Activated CD4-positive, alpha-beta T cell treated with anti-CD3 and anti-CD28 coated beads for 4 hours (primary cell): ENCODE data around the gene PLXNA2.
A peak's percentile ranks its signal among the peaks of the same experiment; 100 is the strongest.

Source experiments
- DNase-seq, 2 donors: peaks; one replicate each; pipeline ENCODE4 v3.0.0-alpha.2; 2020

Gene PLXNA2, protein sequence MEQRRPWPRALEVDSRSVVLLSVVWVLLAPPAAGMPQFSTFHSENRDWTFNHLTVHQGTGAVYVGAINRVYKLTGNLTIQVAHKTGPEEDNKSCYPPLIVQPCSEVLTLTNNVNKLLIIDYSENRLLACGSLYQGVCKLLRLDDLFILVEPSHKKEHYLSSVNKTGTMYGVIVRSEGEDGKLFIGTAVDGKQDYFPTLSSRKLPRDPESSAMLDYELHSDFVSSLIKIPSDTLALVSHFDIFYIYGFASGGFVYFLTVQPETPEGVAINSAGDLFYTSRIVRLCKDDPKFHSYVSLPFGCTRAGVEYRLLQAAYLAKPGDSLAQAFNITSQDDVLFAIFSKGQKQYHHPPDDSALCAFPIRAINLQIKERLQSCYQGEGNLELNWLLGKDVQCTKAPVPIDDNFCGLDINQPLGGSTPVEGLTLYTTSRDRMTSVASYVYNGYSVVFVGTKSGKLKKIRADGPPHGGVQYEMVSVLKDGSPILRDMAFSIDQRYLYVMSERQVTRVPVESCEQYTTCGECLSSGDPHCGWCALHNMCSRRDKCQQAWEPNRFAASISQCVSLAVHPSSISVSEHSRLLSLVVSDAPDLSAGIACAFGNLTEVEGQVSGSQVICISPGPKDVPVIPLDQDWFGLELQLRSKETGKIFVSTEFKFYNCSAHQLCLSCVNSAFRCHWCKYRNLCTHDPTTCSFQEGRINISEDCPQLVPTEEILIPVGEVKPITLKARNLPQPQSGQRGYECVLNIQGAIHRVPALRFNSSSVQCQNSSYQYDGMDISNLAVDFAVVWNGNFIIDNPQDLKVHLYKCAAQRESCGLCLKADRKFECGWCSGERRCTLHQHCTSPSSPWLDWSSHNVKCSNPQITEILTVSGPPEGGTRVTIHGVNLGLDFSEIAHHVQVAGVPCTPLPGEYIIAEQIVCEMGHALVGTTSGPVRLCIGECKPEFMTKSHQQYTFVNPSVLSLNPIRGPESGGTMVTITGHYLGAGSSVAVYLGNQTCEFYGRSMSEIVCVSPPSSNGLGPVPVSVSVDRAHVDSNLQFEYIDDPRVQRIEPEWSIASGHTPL (N-terminal part only)

DNA sequence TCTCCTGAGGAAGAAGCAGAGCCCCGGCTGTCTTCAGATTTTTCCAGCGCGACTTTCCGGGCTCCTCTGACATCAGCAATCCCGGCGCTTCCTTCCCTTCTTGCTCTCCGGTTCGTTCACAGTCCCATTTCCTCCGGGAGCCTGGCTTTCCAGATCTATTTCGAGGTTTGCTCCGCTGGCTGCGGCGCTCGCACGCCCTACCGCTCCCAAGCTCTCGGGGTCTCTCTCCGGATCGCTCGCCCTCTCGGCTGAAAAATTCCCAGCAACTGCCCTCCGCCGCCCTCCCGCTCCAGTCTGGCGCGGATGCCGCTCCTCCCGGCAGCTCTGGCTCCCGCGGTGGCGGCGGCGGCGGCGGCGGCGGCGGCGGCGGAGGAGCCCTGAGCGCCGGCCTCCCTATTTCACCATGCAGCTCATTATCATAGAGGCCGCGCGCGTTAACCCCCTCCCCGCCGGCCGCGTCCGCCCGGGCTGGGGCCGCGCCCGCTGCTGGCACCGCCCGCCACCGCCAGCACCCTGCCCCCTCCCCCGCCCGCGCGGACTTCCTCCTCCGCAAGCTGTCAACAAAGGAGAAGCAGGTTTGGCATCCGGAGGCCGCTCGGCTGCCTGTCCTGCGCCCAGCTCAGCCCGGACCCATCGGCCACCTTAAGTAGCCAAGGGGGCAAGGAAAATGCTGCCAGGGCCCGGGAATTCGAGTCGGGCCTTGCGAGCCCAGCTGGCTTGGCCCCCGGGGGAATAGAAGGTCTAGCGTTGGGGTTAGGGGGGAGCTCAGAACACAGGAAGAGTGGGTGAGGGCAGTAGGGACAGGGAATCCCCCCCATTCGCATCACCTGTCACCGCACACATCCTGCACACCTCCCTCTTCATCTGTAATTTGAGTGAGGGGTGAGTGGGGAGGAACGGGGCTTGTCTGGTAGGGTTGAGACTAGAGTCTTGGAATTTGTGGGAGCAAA lies at the start of gene PLXNA2:
PLXNA2 (minus strand) TSS at position 418 of the 950 bp plus-strand sequence. CDS start 26,462 bp downstream, outside the sequence.
- peak; percentile 48 to 58 for DNase-seq

DNA sequence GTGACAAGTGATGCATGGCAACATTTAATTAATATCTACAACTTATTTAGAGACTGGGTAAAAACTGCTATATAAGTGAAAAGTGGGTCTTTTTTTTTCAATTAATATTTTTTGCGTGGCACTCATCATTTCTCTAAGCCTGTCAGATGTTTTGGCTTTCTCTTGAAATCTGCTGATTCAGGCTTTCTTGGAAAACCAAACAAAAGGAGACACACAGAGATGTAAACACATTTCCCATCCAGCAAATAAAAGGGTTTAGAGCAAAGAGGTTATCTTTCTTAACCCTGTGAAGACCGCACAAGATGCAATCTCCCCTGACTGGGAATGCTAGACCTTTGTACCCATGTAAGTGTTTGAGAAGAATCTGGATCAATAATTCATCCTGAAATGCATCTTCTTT lies 48.7 kb upstream of the PLXNA2 start:
- no peak for DNase-seq

DNA sequence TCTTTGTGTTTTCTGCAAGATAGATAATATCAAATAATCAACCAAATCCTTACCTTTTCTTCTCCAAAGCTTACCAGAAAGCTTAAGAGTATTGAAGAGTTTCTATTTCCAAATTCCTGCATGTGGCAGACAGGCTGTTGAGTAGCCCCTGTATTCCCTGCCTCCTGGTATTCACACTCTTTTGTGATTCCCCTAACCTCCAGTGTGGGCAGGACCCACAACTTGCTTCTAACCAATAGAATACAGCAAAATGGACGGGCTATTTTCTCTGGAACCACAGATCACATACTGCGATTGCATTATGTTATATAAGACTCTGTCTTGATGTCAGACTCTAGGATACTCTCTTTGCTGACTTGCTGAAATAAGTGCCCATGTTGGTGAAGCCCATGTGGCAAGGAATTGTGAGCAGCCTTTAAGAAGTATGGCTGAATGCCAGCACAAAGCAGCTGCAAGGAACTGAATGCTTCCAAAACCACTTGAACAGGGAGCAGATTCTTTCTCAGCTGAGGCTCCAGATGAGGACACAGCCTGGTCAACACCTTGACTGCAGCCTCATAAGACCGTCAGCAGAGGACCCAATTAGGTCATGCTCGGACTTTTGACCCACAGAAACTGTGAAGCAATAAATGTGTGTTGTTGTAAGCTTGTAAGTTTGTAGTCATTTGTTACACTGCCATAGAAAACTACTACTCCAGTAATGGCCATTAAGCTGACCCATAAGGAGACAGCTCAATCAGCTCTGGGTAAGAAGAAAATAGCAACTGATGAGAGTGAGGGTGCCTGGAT lies 47.9 kb upstream of the PLXNA2 start:
- no peak for DNase-seq

DNA sequence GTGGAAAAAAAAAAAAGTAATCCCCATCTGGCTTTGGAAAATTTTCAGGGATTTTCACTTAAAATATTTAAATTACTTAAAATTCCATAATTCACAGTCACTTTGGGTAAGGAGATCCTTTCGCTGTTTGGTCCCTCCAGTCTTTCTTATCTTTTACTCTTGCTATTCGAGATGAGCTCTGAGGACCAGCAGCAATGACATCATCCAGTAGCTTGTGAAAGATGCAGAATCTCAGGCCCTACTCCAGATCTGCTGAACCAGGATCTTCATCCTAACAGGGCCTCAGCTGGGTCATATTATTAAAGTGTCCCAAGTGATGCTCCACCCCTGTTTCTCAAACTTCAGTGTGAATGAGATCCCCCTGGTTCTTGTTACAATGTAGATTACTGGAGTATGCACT lies 46.9 kb upstream of the PLXNA2 start:
- DNase-seq: no peak

DNA sequence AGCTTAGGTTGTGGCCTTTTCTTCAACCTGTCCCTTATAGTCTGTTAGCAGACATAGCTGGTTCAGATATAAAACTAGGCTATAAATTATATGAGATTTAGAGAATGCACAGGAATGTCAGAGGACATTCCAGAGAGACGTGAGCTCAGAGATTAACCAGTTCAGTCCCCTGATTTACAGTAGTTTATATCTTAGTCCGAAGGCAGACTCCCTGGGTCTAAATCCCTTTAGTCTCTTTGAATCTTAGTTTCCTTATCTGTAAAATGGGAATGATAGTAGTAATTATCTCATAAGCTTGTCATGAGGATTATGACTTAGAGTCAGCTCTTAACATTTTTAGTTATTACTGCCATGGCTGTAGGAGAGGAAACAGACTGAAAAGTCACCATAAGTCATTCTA lies 45.5 kb upstream of the PLXNA2 start:
- DNase-seq: no peak

DNA sequence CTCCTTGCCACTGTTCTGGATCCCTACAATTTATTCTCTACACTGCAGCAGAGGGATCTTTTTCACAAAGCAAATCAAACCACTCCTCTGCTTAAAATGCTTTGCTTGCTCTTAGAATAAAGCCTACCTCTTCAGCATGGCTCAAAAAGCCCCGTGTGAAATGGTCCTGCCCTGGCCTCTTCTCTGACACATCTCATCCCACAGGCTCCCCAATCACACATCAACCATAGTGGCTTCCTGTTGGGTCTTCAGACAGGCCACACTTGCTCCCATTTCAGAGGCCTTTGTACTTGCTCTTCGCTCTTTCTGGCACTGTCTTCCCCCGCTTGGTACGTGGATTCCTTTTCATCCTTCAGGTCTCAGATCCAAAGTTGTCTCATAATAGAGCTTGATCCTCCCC lies 44.3 kb upstream of the PLXNA2 start:
- DNase-seq: no peak

DNA sequence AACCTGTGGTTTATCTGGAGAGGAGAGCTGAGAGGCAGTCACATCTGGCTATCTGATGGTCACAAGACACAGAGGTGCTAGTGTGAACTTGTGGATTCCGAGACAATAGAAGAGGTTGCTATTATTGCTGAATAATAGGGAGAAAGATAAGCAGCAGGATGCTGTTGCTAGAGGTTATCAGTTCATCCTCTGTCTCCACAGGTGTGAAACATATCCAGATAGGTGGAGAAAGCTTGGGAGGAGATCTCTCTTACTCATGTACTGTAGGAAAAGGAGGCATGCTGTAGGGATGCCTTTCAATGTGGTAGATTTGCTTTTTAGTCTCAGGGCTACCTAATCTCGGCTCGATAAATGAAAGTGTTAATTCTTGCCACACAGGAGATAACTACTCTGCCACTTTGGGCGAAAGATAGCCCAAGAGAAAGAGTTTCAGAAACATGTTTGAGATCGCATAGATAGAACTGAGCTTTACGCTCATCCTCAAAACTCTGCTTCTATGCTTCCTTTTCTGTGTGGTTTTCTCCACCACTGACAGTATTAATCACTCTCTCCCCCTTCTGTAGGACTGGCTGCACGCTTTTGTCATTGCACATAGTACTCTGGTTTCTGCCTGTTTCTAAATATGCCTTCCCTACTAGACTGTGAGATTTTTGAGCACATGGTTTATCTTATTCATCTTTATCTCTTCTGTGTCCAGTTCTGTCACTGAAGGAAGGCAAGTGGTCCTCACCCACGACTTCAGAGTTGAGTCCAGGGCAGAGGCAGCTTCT lies 36.7 kb upstream of the PLXNA2 start:
- no peak for DNase-seq

DNA sequence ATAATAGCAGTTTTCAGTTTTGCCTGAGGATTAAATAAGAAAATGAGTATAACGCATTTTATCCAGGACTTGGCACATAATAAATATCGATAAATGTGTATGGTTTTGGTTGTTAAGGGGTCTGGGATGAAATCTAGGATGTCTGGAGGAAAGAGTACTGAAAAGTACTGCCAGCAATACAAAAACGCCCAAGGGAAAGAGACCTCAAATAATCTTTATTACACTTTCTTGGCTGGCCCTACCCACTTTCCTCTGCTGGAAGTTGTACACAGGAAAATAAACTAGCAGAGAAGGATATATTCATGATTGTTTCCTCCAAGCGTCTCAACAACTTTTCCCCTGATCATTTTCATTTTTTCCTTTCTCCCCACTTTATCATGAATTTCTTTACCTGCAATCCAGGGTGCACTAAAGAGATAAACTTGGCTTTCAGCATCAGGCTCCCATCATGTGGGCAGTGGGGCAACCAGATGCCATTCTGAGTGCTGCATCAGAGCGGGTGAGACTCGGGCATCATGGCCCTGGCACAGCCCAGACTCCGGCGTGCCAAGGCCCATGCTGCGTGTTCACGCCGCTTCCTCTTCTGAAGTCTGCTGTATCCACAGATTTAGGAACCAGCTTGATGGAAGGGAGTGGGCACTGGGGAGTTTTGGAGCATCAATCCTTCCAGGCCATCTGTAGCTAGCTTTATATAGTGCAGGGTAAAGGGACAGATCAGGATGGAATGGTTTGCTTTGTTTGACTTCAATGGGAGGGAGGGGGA lies 35.8 kb upstream of the PLXNA2 start:
- DNase-seq: no peak

DNA sequence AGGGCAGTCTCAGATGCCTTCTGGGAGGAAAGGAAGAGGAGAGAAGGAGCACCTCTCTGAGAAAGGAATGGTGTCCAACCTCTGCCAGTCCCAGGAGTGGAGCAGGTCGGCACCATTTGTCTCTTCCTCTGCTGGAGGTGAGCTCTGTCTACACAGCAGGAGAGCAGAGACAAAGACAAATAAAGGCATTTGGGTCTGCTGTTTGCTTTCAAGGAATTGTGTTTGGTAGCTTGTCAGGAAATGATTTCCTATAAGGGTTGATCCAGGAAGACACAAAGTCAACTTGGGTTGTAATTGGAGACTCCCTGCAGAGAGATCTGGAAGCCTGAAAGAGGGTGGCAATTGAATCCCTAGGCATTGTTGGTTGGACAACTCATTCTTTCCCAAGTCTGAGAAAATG lies 34.5 kb upstream of the PLXNA2 start:
- no peak for DNase-seq

DNA sequence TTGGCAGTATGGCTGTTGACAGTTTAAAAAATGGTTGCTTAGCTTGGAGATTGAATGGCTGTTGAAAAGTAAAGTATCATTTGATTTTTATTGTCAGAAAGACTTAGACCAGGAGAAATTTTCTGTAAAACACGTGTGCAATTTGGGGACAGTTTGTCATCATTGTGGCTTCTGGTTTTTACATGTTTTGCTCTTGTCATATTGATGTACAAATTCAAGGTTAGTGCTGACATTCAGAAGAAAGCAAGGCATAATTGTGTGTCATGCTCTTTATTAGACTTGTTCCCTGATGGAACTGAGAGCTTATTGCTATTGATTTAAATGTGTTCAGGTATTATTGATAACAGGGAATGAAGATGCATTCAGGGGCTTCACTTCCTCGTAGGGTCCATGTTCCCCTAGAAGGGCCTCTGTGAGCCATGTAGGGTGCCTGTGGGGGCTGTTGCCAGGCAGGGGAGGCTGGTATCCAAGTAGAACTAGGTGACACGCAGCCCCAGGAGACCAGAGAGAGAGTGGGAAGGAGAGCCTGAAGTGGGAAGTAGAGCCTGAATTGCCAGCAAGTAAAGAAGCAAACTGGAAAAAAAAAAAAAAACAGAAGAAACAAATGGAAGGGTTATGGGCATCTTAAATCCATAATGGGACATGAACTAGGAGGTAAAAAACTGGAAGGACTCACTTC lies 32.7 kb upstream of the PLXNA2 start:
- no peak for DNase-seq

DNA sequence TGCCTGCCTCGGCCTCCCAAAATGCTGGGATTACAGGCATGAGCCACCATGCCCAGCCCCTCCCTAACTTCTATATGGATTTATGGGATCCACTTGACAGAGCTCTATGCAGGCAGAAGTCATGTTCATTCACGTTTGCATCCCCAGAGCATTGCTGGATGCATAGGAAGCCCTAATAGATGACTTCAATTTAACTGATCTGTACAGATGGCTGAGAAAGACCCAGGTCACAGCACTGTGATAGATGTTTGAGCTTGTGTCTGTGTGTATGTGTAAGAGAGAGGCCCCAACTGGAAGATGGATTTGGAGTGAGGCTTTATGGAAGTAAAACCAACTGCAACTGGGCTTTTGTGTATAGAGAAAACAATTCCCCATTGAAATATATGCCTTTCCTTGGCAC lies 30.9 kb upstream of the PLXNA2 start:
- no peak for DNase-seq

DNA sequence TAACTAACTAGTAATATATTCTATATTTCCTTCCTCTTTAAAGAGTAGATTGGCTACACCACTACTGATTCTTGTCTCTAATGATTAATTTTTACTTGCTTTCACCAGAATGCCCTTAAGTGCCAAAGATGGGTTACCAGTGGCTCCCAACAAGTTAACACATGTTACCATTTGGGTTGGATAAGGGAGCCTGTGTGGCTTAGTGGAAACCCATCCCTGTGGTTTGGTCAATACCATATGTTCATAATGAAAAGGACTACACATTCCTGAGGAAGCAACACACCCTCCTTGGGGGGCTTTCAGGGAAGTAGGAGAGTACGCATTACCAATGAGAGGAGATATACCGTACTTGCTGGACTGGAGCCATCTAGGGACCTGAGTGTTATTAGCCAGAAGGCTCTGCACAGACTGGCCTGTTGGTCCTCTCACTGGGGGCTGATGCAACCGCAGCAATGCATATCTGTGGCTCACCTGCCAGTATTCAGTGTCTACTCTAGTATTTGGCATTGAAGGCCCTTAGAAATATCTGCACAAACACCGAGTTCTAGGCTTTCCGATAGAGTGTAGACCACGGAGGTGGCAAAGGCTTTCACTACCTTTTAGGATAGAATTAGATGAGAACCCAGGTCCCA lies 29.3 kb upstream of the PLXNA2 start:
- no peak for DNase-seq

DNA sequence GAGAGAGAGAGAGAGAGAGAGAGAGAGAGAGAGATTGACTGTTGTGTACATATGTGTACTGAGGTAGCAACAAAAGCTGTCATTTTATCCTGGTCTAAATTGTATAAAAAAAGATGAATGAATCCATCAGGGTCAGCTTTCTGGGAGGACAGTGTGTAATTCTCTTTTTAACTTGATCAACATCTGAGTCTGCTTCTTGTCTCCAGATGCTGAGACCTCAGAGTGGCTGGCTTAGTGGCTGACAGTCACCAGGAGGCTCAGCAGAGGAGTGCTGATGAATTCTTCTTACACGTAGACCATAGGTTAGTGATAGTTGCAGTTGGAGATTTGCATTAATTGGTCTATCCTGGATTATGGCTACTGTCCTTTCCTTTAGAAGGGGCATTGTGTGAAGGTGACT lies 28.5 kb upstream of the PLXNA2 start:
- no peak for DNase-seq

DNA sequence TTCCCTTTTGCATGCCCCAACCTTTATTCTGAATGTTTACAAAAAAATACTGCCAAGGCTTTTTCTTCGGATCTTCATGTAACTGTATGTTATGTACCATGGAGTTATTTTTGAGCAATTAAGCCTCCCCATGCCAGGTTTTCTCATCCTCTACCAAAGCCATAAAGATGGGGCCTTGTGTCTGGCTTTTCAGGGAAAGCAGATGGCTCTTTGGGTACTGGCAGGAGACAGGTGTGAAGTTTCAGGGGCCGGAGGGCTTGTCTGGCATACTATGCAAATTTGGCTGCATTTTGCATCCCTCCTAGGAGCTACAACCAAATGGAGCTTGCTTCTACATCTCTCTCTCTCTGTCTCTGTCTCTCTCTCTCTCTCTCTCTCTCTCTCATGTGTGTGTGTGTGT lies 28.1 kb upstream of the PLXNA2 start:
- no peak for DNase-seq

DNA sequence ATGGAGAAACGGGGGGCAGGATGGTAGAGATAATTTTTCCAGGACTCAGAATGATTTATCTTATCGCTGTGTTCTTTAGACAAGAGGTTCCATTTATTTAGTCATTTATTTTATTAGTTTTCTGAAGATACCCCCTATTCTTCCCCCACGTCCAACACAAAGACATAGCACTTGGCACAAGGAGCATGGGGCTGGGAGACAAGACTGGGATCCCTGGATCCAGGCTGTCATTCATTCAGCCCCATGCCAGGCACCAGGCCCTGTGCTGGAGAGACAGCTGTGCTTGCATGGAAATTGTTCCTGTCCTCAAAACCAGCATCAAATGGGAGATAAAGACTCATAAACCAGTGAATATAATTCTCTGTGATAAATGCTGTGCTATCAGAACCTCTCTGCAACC lies 27.1 kb upstream of the PLXNA2 start:
- DNase-seq: no peak

DNA sequence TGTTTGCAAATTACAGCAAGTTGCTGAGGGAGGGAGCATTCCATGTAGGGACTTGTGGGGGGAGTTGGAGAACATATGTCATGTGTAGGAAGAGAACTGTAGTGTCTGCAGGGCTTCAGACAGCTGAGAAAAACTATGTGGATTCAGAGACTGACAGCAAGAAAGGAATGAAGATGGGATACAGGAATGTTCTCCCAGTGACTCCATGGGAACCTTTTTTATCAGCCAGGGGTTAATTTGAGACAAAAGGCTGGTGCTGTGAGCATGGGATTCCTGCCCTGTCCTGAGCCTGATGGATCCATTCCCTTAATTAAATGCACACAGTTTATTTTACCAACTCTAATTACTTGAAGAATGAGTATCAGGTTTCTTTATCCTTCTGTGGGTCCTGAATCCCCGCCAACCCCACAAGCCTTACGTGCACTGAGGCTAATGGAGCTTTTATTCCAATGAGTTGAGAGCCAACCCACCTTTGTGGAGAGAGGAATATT lies 26.5 kb upstream of the PLXNA2 start:
- no peak for DNase-seq

DNA sequence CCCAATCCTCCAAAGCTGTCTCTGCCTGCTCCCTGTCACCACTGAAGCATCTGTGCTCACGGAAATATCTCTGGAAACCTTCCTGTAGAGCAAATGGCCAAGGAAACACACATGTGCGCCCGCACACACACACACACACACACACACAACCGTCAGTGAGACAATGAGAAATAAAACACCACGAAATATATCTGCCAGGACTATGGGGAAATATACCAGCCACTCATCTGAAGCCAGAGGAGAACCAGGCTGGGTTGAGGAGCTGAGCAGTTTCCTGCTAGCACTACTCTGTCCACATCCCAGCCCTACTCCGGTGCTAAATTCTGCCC lies 25.1 kb upstream of the PLXNA2 start:
- no peak for DNase-seq

DNA sequence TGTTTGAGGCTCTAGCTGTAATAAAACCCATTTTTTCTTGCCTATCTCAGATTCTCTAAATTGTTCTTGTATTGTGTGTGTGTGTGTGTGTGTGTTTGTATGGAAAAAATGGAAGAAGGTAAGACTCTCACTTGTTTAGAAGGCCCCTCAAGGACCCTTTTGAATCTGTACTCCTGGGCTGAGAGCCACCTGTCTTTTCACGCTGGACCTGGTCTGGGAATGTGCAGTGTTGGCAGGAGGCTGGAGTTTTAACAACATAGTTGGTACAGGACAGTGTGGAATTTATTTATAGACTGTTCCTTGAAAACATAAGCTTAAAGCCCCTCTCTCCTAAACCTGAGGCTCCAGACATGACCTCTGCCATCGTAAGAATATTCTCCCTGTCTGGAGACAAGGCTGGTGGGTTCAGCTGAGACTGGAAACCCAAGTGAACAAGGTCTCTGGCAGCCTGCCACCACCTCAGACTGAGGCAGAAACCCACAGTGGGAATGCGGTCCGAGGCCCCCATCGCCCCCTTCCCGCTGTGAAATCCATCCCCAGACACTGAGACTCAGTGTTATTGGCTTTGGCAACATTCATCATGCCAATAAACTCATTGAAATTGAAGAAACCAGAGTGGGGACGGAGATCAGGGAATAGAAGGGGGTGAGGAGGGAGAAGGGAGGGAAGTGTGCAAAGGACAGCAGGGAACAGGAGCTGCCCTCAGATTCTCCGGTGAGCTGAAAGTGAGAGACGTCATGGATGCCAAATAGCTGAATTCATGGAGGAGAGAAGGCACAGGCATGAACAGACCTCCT lies 24.6 kb upstream of the PLXNA2 start:
- DNase-seq: no peak
